ENCODE data around the gene PSTPIP1.

Gene PSTPIP1

GRCh38 chr15:76998663-76999285 lies 3.8 kb downstream of the PSTPIP1 start:
- no peak for DNase-seq (ENCODE audit: low read depth in 2 of 3, low spot score in 1 of 3)

GRCh38 chr15:76999996-77000395 lies 5.1 kb downstream of the PSTPIP1 start:
- DNase-seq (ENCODE audit: low read depth in 2 of 3, low spot score in 1 of 3): no peak

- DNase-seq (ENCODE audit: low read depth in 2 of 3, low spot score in 1 of 3): no peak
Observed at GRCh38 chr15:77001351-77001750, 6.4 kb downstream of the PSTPIP1 start.

GRCh38 chr15:77001966-77002365 lies 7.0 kb downstream of the PSTPIP1 start:
- no peak for DNase-seq (ENCODE audit: low read depth in 2 of 3, low spot score in 1 of 3)

- no peak for DNase-seq (ENCODE audit: low read depth in 2 of 3, low spot score in 1 of 3)
Observed at GRCh38 chr15:77002436-77002835, 7.5 kb downstream of the PSTPIP1 start.

- DNase-seq (ENCODE audit: low read depth in 2 of 3, low spot score in 1 of 3): peak; percentile 57 to 73 (median 68)
Observed at GRCh38 chr15:77002954-77003912, 8.3 kb downstream of the PSTPIP1 start.

- DNase-seq (ENCODE audit: low read depth in 2 of 3, low spot score in 1 of 3): no peak
Observed at GRCh38 chr15:77004189-77004588, 9.3 kb downstream of the PSTPIP1 start.

GRCh38 chr15:77009176-77009575 lies 14.2 kb downstream of the PSTPIP1 start:
- no peak for DNase-seq (ENCODE audit: low read depth in 2 of 3, low spot score in 1 of 3)

GRCh38 chr15:77009646-77010311 lies 14.9 kb downstream of the PSTPIP1 start:
- no peak for DNase-seq (ENCODE audit: low read depth in 2 of 3, low spot score in 1 of 3)

GRCh38 chr15:77010312-77010686 lies 15.4 kb downstream of the PSTPIP1 start:
- DNase-seq (ENCODE audit: low read depth in 2 of 3, low spot score in 1 of 3): no peak

- no peak for DNase-seq (ENCODE audit: low read depth in 2 of 3, low spot score in 1 of 3)
Observed at GRCh38 chr15:77010857-77011256, 15.9 kb downstream of the PSTPIP1 start.

- no peak for DNase-seq (ENCODE audit: low read depth in 2 of 3, low spot score in 1 of 3)
Observed at GRCh38 chr15:77012117-77012712, 17.3 kb downstream of the PSTPIP1 start.

- no peak for DNase-seq (ENCODE audit: low read depth in 2 of 3, low spot score in 1 of 3)
Observed at GRCh38 chr15:77012868-77013267, 17.9 kb downstream of the PSTPIP1 start.

- peak; percentile 73 to 82 (median 81) for DNase-seq (ENCODE audit: low read depth in 2 of 3, low spot score in 1 of 3)
Observed at GRCh38 chr15:77013776-77014131, 18.8 kb downstream of the PSTPIP1 start.

GRCh38 chr15:77014132-77015081 lies 19.5 kb downstream of the PSTPIP1 start:
- no peak for DNase-seq (ENCODE audit: low read depth in 2 of 3, low spot score in 1 of 3)

GRCh38 chr15:77015646-77016320 lies 20.9 kb downstream of the PSTPIP1 start:
- no peak for DNase-seq (ENCODE audit: low read depth in 2 of 3, low spot score in 1 of 3)

GRCh38 chr15:77016321-77016695 lies 21.4 kb downstream of the PSTPIP1 start:
- DNase-seq (ENCODE audit: low read depth in 2 of 3, low spot score in 1 of 3): no peak

GRCh38 chr15:77017091-77017660 lies 22.2 kb downstream of the PSTPIP1 start:
- no peak for DNase-seq (ENCODE audit: low read depth in 2 of 3, low spot score in 1 of 3)

Data from stimulated activated CD4-positive, alpha-beta T cell treated with anti-CD3 and anti-CD28 coated beads, Interleukin-12 subunit alpha, Interleukin-12 subunit beta, amount 100 ng/mL, for 48 hours (primary cell).